Measurements from ENCODE around the gene AFMID. TPM values are rescaled to one million over a fixed set of nuclear protein-coding genes. Genes with fewer than 3 reads are reported as not detected.

The AFMID gene
- total RNA-seq, 2 experiments from 2014 or later, result 9.2 to 14.0 TPM

DNA sequence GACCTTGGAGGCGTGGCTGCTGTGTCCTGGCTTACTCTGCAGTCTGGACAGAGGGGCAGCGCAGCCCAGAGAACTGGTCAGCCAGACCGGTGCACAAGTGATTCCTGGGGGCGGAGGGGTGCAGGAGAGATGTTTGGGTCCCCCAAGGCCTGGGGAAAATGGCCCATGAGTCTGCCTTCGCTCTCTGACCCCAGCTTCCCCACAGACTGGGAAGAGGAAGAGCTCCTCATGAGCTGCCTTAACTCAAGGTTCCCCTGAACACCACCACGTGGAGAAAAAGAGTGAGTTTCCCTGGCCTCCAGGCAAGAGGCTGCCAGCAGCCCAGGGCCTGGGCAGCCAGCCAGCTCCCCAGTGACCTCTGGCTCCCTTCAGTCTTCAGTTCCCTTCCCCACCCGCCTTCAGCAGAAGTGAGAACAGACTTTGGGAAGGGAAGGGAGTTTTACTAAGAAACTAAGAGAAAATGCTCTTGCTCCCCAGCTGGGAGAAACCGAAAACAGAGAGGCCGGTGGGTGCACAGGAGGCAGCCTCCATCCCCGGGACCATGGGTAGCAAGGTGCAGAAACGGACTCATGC is 42.9 kb upstream of the AFMID start:
- Mint-ChIP-seq H3K36me3 (ENCODE audit: low read depth) (peaks cover 24% of the 10 kb centered on the region), H3K27me3 (no peaks in the 10 kb centered on the region), H3K4me3 (no peak overlapping the region), H3K4me1 (peaks cover 37% of the 10 kb centered on the region), H3K9me3 (no peaks in the 10 kb centered on the region), H3K27ac (no peak overlapping the region)
- no peak for DNase-seq
- CTCF ChIA-PET, result interaction anchor here (0.5 to 1.7 kb wide), 3 partner anchors 10 to 32 kb away, joined by 3 to 5 read pairs (median 4); no protein-coding TSS in a partner anchor
- POLR2A ChIA-PET, result interaction anchor here (1.1 to 14.6 kb wide), 11 partner anchors 9 to 112 kb away, joined by 3 to 332 read pairs (median 6); partner anchors contain the start of genes SYNGR2, TMC6 and TMC8

DNA sequence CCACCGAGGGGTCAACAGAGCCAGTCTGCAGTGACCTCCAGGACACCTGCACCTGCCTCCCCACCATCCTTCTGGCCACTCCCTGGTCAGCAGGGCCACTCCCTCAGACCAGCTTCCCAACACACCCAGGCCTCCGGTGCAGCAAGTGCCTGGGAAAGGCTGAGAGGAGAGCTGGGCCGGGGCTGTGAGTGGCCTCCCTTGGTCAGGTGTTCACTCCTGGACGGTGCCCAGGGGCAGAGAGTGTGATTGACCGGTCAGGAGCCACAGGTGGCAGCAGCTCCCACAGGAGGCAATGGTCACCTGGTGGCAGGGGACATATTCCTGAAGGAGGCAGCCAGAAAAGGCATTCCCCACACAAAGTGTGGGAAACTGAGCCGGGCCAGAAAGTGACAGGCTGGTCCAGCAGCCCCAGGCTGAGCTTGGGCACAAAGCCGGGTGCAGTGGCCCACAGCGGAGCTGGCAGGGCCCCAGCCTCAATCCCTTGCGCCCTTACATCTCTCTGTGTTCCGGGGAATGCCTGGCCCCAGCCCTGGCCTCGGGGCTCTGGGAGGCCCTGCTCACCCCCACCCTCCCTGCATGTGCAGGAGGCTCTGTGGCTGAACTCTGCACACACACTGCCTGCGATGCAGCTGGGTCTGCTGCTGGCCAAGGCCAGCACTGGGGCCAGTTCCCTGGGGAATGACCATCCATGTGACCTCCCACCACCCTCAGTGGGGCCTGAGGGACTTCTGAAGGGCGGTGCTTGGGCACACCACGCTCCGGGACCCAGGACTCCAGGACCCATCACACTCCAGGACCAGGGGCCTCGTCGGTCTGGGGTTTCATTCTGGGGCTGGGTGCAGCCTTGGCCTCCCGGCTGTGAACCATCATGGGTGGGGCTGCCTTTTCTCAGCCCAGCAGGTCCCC is 42.2 kb upstream of the AFMID start:
- no peaks in the 10 kb centered on the region for H3K9me3 Mint-ChIP-seq

GRCh38 chr17:78146471-78146869 is 40.7 kb upstream of the AFMID start:
- Mint-ChIP-seq H3K36me3 (ENCODE audit: low read depth) (peaks cover 12% of the 10 kb centered on the region), H3K4me1 (peaks cover 22% of the 10 kb centered on the region), H3K27ac (no peak overlapping the region), H3K27me3 (no peaks in the 10 kb centered on the region), H3K4me3 (no peak overlapping the region), H3K9me3 (no peaks in the 10 kb centered on the region)
- POLR2A ChIA-PET, result interaction anchor here (1.0 kb wide), 1 partner anchor 33 kb away, joined by 3 read pairs; no protein-coding TSS in a partner anchor
- CTCF ChIA-PET, result interaction anchor here (1.0 to 1.3 kb wide), 3 partner anchors 9 to 30 kb away, joined by 3 read pairs; no protein-coding TSS in a partner anchor
- no peak for DNase-seq

More for the DNA sequence above, 42.2 kb upstream of the AFMID start:
- CTCF ChIA-PET, result interaction anchor here (0.5 to 1.7 kb wide), 3 partner anchors 10 to 32 kb away, joined by 3 to 5 read pairs (median 4); no protein-coding TSS in a partner anchor
- POLR2A ChIA-PET, result interaction anchor here (1.3 to 14.6 kb wide), 10 partner anchors 8 to 92 kb away, joined by 3 to 332 read pairs (median 6); partner anchors contain the start of genes SYNGR2, TMC6 and TMC8
- peaks cover 32% of the 10 kb centered on the region for H3K4me1 Mint-ChIP-seq
- no peak overlapping the region for H3K27ac Mint-ChIP-seq
- H3K27me3 Mint-ChIP-seq, result no peaks in the 10 kb centered on the region
- peaks cover 20% of the 10 kb centered on the region for H3K36me3 Mint-ChIP-seq (ENCODE audit: low read depth)
- DNase-seq, result no peak
- no peak overlapping the region for H3K4me3 Mint-ChIP-seq

DNA sequence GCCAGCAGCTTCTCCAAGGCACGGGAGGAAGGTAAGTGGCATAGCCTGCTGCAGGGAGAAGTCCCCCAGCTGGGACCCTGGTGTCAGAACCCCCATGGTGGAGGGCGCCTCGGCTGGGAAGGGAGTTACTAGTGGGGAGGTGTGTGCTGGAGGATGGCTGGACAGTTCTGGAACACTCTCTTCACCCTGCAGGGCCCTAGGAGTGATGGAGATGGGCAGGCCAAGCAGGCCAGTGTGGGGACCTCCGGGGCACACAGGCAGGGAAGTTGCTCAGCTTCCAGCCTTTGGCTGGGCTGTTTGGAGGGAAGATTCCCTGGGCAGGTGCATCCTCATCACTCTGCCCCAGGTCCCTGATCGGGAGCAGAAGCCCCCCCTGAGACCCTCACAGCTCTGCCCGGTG is 40.3 kb upstream of the AFMID start:
- no peak overlapping the region for H3K4me3 Mint-ChIP-seq
- H3K4me1 Mint-ChIP-seq, result peaks cover 19% of the 10 kb centered on the region
- no peak overlapping the region for H3K27ac Mint-ChIP-seq
- no peaks in the 10 kb centered on the region for H3K9me3 Mint-ChIP-seq
- ChIA-PET CTCF (interaction anchor here (1.0 to 1.3 kb wide), 4 partner anchors 9 to 30 kb away, joined by 3 to 5 read pairs (median 3); no protein-coding TSS in a partner anchor), POLR2A (interaction anchor here (1.0 kb wide), 1 partner anchor 33 kb away, joined by 3 read pairs; no protein-coding TSS in a partner anchor)
- H3K36me3 Mint-ChIP-seq (ENCODE audit: low read depth), result peaks cover 9% of the 10 kb centered on the region
- DNase-seq, result no peak
- no peaks in the 10 kb centered on the region for H3K27me3 Mint-ChIP-seq

GRCh38 chr17:78147315-78147998 is 39.7 kb upstream of the AFMID start:
- Mint-ChIP-seq H3K27me3 (no peaks in the 10 kb centered on the region), H3K27ac (no peak overlapping the region), H3K9me3 (no peaks in the 10 kb centered on the region), H3K36me3 (ENCODE audit: low read depth) (peaks cover 4% of the 10 kb centered on the region), H3K4me3 (no peak overlapping the region), H3K4me1 (peaks cover 14% of the 10 kb centered on the region)
- POLR2A ChIA-PET, result interaction anchor here (1.0 kb wide), 1 partner anchor 34 kb away, joined by 3 read pairs; no protein-coding TSS in a partner anchor
- no peak for DNase-seq
- CTCF ChIA-PET, result interaction anchor here (1.0 to 1.3 kb wide), 4 partner anchors 10 to 29 kb away, joined by 3 to 5 read pairs (median 3); no protein-coding TSS in a partner anchor

DNA sequence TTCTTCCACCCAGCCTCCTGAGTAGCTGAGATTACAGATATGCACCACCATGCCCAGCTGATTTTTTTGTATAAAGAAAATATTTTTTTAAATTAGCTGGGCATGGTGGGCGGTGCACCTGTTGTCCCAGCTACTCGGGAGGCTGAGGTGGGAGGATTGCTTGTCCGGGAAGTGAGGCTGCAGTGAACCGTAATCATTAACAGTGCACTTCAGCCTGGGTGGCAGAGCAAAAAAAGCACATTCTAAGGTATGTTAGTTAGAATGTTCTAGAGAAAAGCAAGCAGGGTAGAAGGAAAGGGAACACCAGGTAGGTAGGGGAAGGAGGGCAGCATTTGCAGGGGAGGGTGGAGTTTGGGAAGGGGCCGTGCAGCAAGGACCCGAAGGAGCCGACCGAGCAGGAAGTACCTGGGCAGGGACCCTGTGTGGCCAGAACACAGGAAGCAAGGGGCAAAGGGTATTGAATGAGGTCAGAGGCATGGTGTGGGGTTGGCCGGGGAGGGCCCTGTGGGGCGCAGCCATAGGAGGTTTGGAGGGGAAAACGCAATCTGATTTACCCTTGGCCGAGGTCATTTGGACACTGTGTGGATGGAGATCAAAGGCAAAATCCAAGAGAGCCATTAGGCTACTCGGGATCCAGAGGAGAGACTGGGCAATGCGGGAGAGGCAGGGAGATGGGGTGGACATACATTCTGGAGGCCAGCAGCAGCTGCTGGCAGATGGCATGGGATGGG is 38.7 kb upstream of the AFMID start:
- no peaks in the 10 kb centered on the region for H3K9me3 Mint-ChIP-seq
- H3K27ac Mint-ChIP-seq, result no peak overlapping the region
- DNase-seq, result no peak
- POLR2A ChIA-PET, result no interaction called here
- CTCF ChIA-PET, result interaction anchor here (0.8 to 2.1 kb wide), 2 partner anchors 13 to 63 kb away, joined by 3 to 6 read pairs; no protein-coding TSS in a partner anchor
- no peaks in the 10 kb centered on the region for H3K36me3 Mint-ChIP-seq (ENCODE audit: low read depth)
- no peaks in the 10 kb centered on the region for H3K27me3 Mint-ChIP-seq
- peaks cover 10% of the 10 kb centered on the region for H3K4me1 Mint-ChIP-seq
- H3K4me3 Mint-ChIP-seq, result no peak overlapping the region

- H3K27me3 Mint-ChIP-seq, result no peaks in the 10 kb centered on the region
- no peak overlapping the region for H3K27ac Mint-ChIP-seq
- H3K4me3 Mint-ChIP-seq, result no peak overlapping the region
- peaks cover 17% of the 10 kb centered on the region for H3K4me1 Mint-ChIP-seq
- POLR2A ChIA-PET, result interaction anchor here (3.1 kb wide), 1 partner anchor 8 kb away, joined by 12 read pairs; no protein-coding TSS in a partner anchor
- no peaks in the 10 kb centered on the region for H3K9me3 Mint-ChIP-seq
- DNase-seq, result no peak
- CTCF ChIA-PET, result no interaction called here
- H3K36me3 Mint-ChIP-seq (ENCODE audit: low read depth), result no peaks in the 10 kb centered on the region
These were observed 35.6 kb upstream of the AFMID start for GRCh38 chr17:78151514-78152008.

DNA sequence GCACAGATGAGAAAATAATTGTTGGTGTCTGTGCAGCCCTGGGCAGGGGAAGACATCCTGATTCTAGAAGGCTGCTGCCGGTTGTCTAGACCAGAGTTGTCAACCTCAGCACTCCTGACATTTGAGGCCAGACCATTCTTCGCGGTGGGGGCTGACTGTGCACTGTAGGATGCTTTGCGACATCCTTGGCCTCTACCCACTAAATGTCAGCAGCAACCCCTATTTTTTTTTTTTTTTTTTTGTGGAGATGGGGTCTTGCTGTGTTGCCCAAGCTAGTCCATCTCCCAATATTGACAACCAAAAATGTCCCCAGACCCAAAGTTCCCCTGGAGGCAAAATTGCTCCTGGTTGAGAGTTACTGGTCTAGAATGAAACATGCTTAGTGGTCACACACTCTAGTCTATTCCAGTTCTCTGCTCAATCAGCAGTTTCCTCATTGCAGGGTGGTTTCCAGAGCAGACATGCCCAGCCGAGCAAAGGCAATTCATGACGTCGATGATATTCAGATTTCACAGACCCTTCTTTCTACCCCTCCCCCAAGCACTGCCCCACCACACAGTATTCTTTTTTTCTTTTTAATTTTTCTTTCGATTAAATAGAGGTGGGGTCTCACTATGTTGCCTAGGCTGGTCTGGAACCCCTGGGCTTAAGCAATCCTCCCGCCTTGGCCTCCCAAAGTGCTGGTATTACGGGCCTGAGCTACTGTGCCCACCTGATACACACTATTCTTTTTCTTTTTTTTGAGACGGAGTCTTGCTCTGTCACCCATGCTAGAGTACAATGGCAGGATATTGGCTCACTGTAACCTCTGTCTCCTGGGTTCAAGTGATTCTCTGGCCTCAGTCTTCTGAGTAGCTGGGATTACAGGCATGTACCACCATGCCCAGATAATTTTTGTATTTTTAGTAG is 32.0 kb upstream of the AFMID start:
- POLR2A ChIA-PET, result interaction anchor here (1.2 to 3.1 kb wide), 2 partner anchors 12 to 13 kb away, joined by 3 to 12 read pairs; no protein-coding TSS in a partner anchor
- H3K27ac Mint-ChIP-seq, result peak overlapping the region; percentile 9

DNA sequence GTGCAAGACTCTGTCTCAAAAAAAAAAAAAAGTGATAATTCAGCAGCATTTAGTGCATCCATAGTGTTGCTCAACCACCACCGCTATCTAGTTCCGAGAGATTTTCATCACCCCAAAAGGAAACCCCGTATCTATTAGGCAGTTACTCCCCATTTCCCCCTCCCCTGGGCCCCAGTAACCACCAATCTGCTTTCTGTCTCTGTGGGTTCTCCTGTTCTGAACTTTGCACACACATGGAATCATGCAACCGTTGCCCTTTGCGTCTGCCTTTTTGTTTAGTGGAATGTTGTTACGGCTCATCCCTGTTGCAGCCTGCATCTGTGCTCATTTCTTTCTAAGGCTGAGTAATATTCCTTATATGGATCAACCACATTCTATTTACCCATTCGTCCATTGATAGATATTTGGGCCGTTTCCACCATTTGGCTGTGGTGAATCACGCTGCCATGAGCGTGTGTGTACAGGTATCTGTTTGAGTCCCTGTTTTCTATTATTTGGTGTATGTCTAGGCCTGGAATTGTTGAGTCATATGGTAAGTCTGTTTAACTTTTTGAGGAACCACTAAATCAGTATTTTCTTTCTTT is 27.5 kb upstream of the AFMID start:
- Mint-ChIP-seq H3K9me3 (no peaks in the 10 kb centered on the region), H3K27ac (peak overlapping the region; percentile 28), H3K27me3 (no peaks in the 10 kb centered on the region), H3K36me3 (ENCODE audit: low read depth) (no peaks in the 10 kb centered on the region), H3K4me3 (no peak overlapping the region), H3K4me1 (peaks cover 14% of the 10 kb centered on the region)
- DNase-seq, result no peak
- CTCF ChIA-PET, result interaction anchor here (0.6 kb wide), 1 partner anchor 507 kb away, joined by 3 read pairs; no protein-coding TSS in a partner anchor
- POLR2A ChIA-PET, result no interaction called here

More for the DNA sequence above, 32.0 kb upstream of the AFMID start:
- H3K4me3 Mint-ChIP-seq, result no peak overlapping the region
- H3K36me3 Mint-ChIP-seq (ENCODE audit: low read depth), result no peaks in the 10 kb centered on the region
- H3K9me3 Mint-ChIP-seq, result no peaks in the 10 kb centered on the region
- CTCF ChIA-PET, result no interaction called here
- peak; percentile 40 for DNase-seq
- peaks cover 14% of the 10 kb centered on the region for H3K4me1 Mint-ChIP-seq
- no peaks in the 10 kb centered on the region for H3K27me3 Mint-ChIP-seq

DNA sequence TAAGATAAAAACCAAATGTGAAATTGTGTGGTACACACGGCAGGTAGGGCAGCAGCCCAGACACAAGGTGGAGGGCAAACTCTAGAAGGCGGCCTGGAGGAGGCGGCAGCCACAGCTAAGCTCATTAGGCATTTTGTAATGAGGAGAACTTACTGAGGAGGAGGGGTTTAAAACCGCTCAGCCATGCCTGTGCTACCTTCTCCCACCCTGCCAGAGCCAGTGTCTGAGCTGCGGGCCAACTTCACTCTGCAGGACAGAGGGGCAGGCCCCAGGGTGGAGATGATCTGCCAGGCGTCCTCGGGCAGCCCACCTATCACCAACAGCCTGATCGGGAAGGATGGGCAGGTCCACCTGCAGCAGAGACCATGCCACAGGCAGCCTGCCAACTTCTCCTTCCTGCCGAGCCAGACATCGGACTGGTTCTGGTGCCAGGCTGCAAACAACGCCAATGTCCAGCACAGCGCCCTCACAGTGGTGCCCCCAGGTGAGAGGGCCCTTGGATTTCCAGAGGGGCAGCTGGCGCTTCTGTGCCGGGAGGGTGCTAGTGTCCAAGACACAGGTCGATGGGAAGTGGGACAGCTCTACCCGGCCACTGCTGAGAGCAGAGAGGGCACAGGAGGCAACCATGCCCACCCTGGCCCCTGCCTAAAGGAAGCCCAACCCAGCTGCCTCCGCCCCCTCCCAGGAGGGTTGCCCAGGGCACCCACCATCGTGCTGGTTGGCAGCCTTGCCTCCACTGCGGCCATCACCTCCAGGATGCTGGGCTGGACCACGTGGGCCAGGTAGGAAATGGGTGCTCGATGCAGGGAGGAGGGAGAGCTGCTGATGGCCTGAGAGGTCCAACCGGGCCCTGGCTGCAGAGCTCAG is 23.0 kb upstream of the AFMID start:
- DNase-seq, result no peak
- no peaks in the 10 kb centered on the region for H3K36me3 Mint-ChIP-seq (ENCODE audit: low read depth)
- ChIA-PET POLR2A (interaction anchor here (0.7 to 2.1 kb wide), 3 partner anchors 9 to 22 kb away, joined by 3 to 7 read pairs (median 4); no protein-coding TSS in a partner anchor), CTCF (interaction anchor here (1.3 to 1.7 kb wide), 2 partner anchors 13 to 27 kb away, joined by 5 to 11 read pairs; no protein-coding TSS in a partner anchor)
- H3K27ac Mint-ChIP-seq, result no peak overlapping the region
- no peaks in the 10 kb centered on the region for H3K9me3 Mint-ChIP-seq
- H3K4me3 Mint-ChIP-seq, result no peak overlapping the region
- no peaks in the 10 kb centered on the region for H3K27me3 Mint-ChIP-seq
- H3K4me1 Mint-ChIP-seq, result peaks cover 7% of the 10 kb centered on the region

All from activated CD4-positive, alpha-beta memory T cell treated with anti-CD3 and anti-CD28 coated beads, Interleukin-2, amount 10 ng/mL, durations not matched to agents 7 days and 5 days (primary cell).